BJ (cell line): Measurements from ENCODE around the gene POLR3H. TPM values are rescaled to one million over a fixed set of nuclear protein-coding genes. Genes with fewer than 3 reads are reported as not detected.
"Not testable (repeated sequence)": the region's sequence is repeated elsewhere in the genome, so short reads cannot be mapped to it uniquely, and the experiment has no call there.

Experiments used
- CTCF ChIA-PET: fragments of 350-600 bp; formaldehyde crosslinking; extraction: SDS; loops from one replicate; lab custom pipeline; 2021; ENCODE audit warnings: antibody characterized with exemption, inconsistent platforms; lab: Yijun Ruan, JAX
- POLR2A ChIA-PET: fragments of 300-600 bp; sonication (Branson Sonifier 250); formaldehyde crosslinking; extraction: SDS; loops from one replicate; lab custom pipeline; 2021; ENCODE audit warnings: antibody characterized with exemption; lab: Charles Lee
- DNase-seq: peaks from one replicate; pipeline ENCODE4 v3.0.0-alpha.2; 2011; ENCODE audit warnings: low read depth
- H3K27me3 ChIP-seq: 2 replicates; pipeline ENCODE4 v1.6.0; 2011; ENCODE audit warnings: low read length; ENCODE audit not compliant: control insufficient read depth, insufficient read depth
- H3K36me3 ChIP-seq: 2 replicates; pipeline ENCODE4 v1.5.1; 2011; ENCODE audit warnings: low read length; ENCODE audit not compliant: control insufficient read depth, insufficient read depth
- H3K4me3 ChIP-seq: 2 replicates; pipeline ENCODE4 v1.5.1; 2011; ENCODE audit warnings: low read depth, mild to moderate bottlenecking, control low read depth, low read length
- polyA plus RNA-seq: library from polyadenylated mRNA; depleted of rRNA; stranded (reverse); fragments of >200 nt; gene quantifications from 2 replicates; pipeline ENCODE4 v1.2.3, GENCODE V29; 2011
- TF ChIP-seq, protein P1 (sequence below): IDR thresholded peaks from 2 replicates; pipeline ENCODE4 v1.5.1; 2011; ENCODE audit warnings: low read depth, mild to moderate bottlenecking, control low read depth, inconsistent platforms, low read length, moderate library complexity; ENCODE audit not compliant: insufficient read depth

POLR3H gene
- polyA plus RNA-seq, 1 experiment, result 52.5 TPM

- POLR2A ChIA-PET, result no interaction called here
- Histone ChIP-seq H3K4me3 (no peak overlapping the region), H3K36me3 (peaks cover 22% of the 10 kb centered on the region), H3K27me3 (no peaks in the 10 kb centered on the region)
- no peak for DNase-seq
- TF ChIP-seq, protein P1, sequence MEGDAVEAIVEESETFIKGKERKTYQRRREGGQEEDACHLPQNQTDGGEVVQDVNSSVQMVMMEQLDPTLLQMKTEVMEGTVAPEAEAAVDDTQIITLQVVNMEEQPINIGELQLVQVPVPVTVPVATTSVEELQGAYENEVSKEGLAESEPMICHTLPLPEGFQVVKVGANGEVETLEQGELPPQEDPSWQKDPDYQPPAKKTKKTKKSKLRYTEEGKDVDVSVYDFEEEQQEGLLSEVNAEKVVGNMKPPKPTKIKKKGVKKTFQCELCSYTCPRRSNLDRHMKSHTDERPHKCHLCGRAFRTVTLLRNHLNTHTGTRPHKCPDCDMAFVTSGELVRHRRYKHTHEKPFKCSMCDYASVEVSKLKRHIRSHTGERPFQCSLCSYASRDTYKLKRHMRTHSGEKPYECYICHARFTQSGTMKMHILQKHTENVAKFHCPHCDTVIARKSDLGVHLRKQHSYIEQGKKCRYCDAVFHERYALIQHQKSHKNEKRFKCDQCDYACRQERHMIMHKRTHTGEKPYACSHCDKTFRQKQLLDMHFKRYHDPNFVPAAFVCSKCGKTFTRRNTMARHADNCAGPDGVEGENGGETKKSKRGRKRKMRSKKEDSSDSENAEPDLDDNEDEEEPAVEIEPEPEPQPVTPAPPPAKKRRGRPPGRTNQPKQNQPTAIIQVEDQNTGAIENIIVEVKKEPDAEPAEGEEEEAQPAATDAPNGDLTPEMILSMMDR, result no peak
- CTCF ChIA-PET, result interaction anchor here (0.6 to 1.3 kb wide), 4 partner anchors 9 to 30 kb away, joined by 3 to 6 read pairs (median 4); partner anchors contain the start of gene POLR3H
Observed at GRCh38 chr22:41573677-41574076, 29.4 kb upstream of the POLR3H start.

DNA sequence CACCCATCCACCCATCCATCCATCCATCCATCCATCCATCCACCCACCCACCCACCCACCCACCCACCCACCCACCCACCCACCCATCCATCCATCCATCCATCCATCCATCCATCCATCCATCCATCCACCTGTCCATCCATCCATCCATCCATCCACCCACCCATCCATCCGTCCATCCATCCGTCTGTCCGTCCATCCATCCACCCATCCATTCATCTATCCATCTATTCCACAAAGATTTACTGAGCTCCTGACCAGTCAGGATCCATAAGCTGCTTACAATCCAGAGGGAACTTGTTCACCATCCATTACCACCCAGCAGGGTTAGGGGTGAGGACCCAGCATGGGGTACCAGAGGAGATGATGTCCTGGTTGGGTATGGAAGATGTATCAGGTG, 28.0 kb upstream of the POLR3H start:
- not testable (repeated sequence) for H3K4me3 ChIP-seq, DNase-seq, H3K27me3 ChIP-seq
- ChIA-PET POLR2A (interaction anchor here (1.1 kb wide), 1 partner anchor 17 kb away, joined by 3 read pairs; the partner anchor contains the start of gene PMM1), CTCF (interaction anchor here (0.7 kb wide), 1 partner anchor 10 kb away, joined by 3 read pairs; no protein-coding TSS in a partner anchor)
- peaks cover 15% of the 10 kb centered on the region for H3K36me3 ChIP-seq

GRCh38 chr22:41571786-41572185, 27.5 kb upstream of the POLR3H start:
- ChIA-PET POLR2A (interaction anchor here (1.1 kb wide), 1 partner anchor 17 kb away, joined by 3 read pairs; the partner anchor contains the start of gene PMM1), CTCF (no interaction called here)
- no peaks in the 10 kb centered on the region for H3K27me3 ChIP-seq
- no peak for DNase-seq
- no peak overlapping the region for H3K4me3 ChIP-seq
- H3K36me3 ChIP-seq, result peaks cover 15% of the 10 kb centered on the region
- TF ChIP-seq, protein P1, result no peak

- TF ChIP-seq, protein P1, result no peak
Observed at GRCh38 chr22:41570221-41570620, 26.0 kb upstream of the POLR3H start.

DNA sequence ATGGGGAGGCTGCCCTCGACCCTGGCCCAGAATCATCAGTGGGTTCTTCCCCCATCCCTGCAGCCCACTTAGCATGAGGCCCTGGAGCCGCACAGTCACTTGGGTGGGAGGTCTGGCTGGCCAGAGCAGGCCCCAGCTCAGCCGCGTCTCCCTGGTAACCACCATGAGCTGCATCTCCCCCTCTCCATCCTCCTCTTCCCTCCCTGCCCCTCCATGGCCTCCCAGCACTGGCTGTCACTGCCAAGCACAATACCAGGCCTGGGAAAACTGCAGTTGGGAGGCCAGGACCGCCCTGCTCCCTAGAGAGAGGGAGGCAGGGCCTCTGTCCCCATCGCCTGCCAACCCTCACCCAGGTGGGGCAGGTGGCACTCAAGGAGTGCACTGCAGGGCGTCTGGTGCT, 24.5 kb upstream of the POLR3H start:
- Histone ChIP-seq H3K36me3 (peaks cover 7% of the 10 kb centered on the region), H3K4me3 (no peak overlapping the region), H3K27me3 (no peaks in the 10 kb centered on the region)
- DNase-seq, result no peak
- TF ChIP-seq, protein P1, result no peak
- CTCF ChIA-PET, result interaction anchor here (0.8 to 2.2 kb wide), 5 partner anchors 9 to 98 kb away, joined by 3 to 6 read pairs (median 3); partner anchors contain the start of gene PMM1
- POLR2A ChIA-PET, result no interaction called here

More at GRCh38 chr22:41570221-41570620, 26.0 kb upstream of the POLR3H start:
- Histone ChIP-seq H3K27me3 (no peaks in the 10 kb centered on the region), H3K4me3 (no peak overlapping the region), H3K36me3 (peaks cover 8% of the 10 kb centered on the region)
- POLR2A ChIA-PET, result interaction anchor here (0.5 kb wide), 1 partner anchor 656 kb away, joined by 5 read pairs; no protein-coding TSS in a partner anchor
- no peak for DNase-seq
- CTCF ChIA-PET, result no interaction called here

DNA sequence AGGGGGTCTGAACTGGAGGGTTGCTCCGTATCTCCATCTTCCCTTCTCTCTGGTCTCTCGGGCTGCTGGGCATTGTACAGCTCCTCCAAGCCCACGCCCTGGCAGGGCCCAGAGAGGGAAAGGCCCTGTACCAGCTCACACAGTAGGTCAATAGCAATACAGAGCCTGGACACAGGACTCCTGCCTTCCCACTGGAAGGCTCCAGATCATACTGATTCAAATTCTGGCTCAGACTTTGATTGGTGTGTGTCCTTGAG, 23.2 kb upstream of the POLR3H start:
- CTCF ChIA-PET, result interaction anchor here (0.9 to 1.9 kb wide), 2 partner anchors 10 to 22 kb away, joined by 4 to 5 read pairs; no protein-coding TSS in a partner anchor
- Histone ChIP-seq H3K4me3 (no peak overlapping the region), H3K36me3 (peaks cover 3% of the 10 kb centered on the region), H3K27me3 (no peaks in the 10 kb centered on the region)
- TF ChIP-seq, protein P1, result no peak
- no peak for DNase-seq
- POLR2A ChIA-PET, result no interaction called here
